Gastroesophageal sphincter (tissue), 3 donors: ENCODE data around the gene PTPRN2.

Experiments
- CTCF ChIP-seq, 4 experiments: fragments of 200-600 bp in 2 of 4; fragments of 450-650 bp in 2 of 4; sonication (generic) in 1 of 4; IDR thresholded peaks; one replicate each; pipeline ENCODE4 v1.5.1; 2017 to 2019; ENCODE audit warnings: antibody characterized with exemption in 4 of 4, mild to moderate bottlenecking in 2 of 4, moderate library complexity in 2 of 4
- EP300 ChIP-seq: sonication (generic); formaldehyde crosslinking; IDR thresholded peaks from one replicate; pipeline ENCODE4 v1.6.1; 2017; ENCODE audit warnings: antibody characterized with exemption, mild to moderate bottlenecking
- POLR2A ChIP-seq, 2 donors: fragments of 450-650 bp; IDR thresholded peaks; one replicate each; pipeline ENCODE4 v1.6.1; 2017; ENCODE audit warnings: antibody characterized with exemption in 2 of 2, mild to moderate bottlenecking in 2 of 2, moderate library complexity in 1 of 2
- POLR2AphosphoS5 ChIP-seq: sonication (generic); formaldehyde crosslinking; IDR thresholded peaks from one replicate; pipeline ENCODE4 v1.6.1; 2017; ENCODE audit warnings: antibody characterized with exemption

- TF ChIP-seq CTCF (IDR thresholded peaks at IDR 0.05) (no peak), EP300 (no peak), POLR2AphosphoS5 (no peak), POLR2A (IDR thresholded peaks at IDR 0.05) (no peak)
Measured at GRCh38 chr7:158535079-158535478, 52.5 kb downstream of the PTPRN2 start.
